CD4-positive, alpha-beta T cell treated with Interleukin-17A for 4 hours (primary cell): ENCODE measurements around the gene LHPP.

ENCODE experiments used
- DNase-seq: peaks from one replicate; pipeline ENCODE4 v3.0.0-alpha.2; 2020; ENCODE audit warnings: mixed read lengths

Gene LHPP

GRCh38 chr10:124473070-124473469 lies 11.4 kb downstream of the LHPP start:
- no peak for DNase-seq

- no peak for DNase-seq
Measured at GRCh38 chr10:124474514-124475070, 13.0 kb downstream of the LHPP start.

GRCh38 chr10:124476043-124476725 lies 14.6 kb downstream of the LHPP start:
- DNase-seq: no peak

GRCh38 chr10:124477614-124478363 lies 16.2 kb downstream of the LHPP start:
- no peak for DNase-seq

- DNase-seq: no peak
Measured at GRCh38 chr10:124478515-124478914, 16.9 kb downstream of the LHPP start.

- DNase-seq: no peak
Measured at GRCh38 chr10:124480860-124481259, 19.2 kb downstream of the LHPP start.

GRCh38 chr10:124481717-124482116 lies 20.1 kb downstream of the LHPP start:
- DNase-seq: no peak

- no peak for DNase-seq
Measured at GRCh38 chr10:124482236-124482800, 20.7 kb downstream of the LHPP start.

GRCh38 chr10:124482876-124483275 lies 21.3 kb downstream of the LHPP start:
- no peak for DNase-seq

GRCh38 chr10:124484031-124484430 lies 22.4 kb downstream of the LHPP start:
- DNase-seq: no peak

- no peak for DNase-seq
Measured at GRCh38 chr10:124484661-124485060, 23.0 kb downstream of the LHPP start.

GRCh38 chr10:124486635-124487034 lies 25.0 kb downstream of the LHPP start:
- DNase-seq: no peak

- DNase-seq: no peak
Measured at GRCh38 chr10:124491105-124491504, 29.5 kb downstream of the LHPP start.

GRCh38 chr10:124492266-124492665 lies 30.6 kb downstream of the LHPP start:
- no peak for DNase-seq

GRCh38 chr10:124493214-124493882 lies 31.7 kb downstream of the LHPP start:
- DNase-seq: no peak

GRCh38 chr10:124494046-124494807 lies 32.6 kb downstream of the LHPP start:
- no peak for DNase-seq

GRCh38 chr10:124495162-124495561 lies 33.5 kb downstream of the LHPP start:
- no peak for DNase-seq

- no peak for DNase-seq
Measured at GRCh38 chr10:124495725-124496124, 34.1 kb downstream of the LHPP start.

GRCh38 chr10:124496150-124496549 lies 34.5 kb downstream of the LHPP start:
- no peak for DNase-seq

- no peak for DNase-seq
Measured at GRCh38 chr10:124496620-124497019, 35.0 kb downstream of the LHPP start.

GRCh38 chr10:124497196-124497881 lies 35.7 kb downstream of the LHPP start:
- no peak for DNase-seq

GRCh38 chr10:124498056-124498455 lies 36.4 kb downstream of the LHPP start:
- DNase-seq: no peak
